ENCODE results near the gene LCTL.

GRCh38 chr15:66565141-66565641 lies 607 bp downstream of the LCTL start:
- TF ChIP-seq POLR2A (IDR thresholded peaks at IDR 0.05) (no peak), CTCF (IDR thresholded peaks at IDR 0.05) (no peak)
